ENCODE measurements around the gene TMEM120A.

The TMEM120A gene

DNA sequence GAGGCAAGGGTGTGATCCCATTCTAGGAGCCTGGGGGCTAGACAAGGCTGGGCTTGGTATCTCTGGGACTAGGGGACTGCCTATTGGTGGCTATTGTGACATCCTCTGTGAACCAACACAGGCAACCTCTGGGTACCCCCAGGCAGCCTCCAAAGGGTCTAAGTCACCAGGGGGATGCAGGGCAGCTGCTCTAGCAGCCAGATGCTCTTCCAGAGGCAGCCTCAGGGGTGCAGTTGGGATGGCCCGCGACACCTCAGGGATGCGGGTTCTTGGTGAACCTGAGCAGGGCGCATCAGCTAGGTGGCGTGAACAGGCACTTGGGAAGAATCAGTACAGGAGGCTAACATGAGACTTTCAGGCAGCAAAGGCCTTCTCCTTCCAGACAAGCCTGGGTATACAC lies 1.6 kb upstream of the TMEM120A start:
- no peak for DNase-seq (ENCODE audit: extremely low read depth in 1 of 2, low read depth in 1 of 2)

- no peak for DNase-seq (ENCODE audit: extremely low read depth in 1 of 2, low read depth in 1 of 2)
Measured at GRCh38 chr7:75995052-75995471, 667 bp upstream of the TMEM120A start.

GRCh38 chr7:75993689-75994387 lies 557 bp downstream of the TMEM120A start:
- DNase-seq (ENCODE audit: extremely low read depth in 1 of 2, low read depth in 1 of 2) = no peak

- no peak for DNase-seq (ENCODE audit: extremely low read depth in 1 of 2, low read depth in 1 of 2)
Measured at GRCh38 chr7:75992083-75992755, 2.2 kb downstream of the TMEM120A start.

DNA sequence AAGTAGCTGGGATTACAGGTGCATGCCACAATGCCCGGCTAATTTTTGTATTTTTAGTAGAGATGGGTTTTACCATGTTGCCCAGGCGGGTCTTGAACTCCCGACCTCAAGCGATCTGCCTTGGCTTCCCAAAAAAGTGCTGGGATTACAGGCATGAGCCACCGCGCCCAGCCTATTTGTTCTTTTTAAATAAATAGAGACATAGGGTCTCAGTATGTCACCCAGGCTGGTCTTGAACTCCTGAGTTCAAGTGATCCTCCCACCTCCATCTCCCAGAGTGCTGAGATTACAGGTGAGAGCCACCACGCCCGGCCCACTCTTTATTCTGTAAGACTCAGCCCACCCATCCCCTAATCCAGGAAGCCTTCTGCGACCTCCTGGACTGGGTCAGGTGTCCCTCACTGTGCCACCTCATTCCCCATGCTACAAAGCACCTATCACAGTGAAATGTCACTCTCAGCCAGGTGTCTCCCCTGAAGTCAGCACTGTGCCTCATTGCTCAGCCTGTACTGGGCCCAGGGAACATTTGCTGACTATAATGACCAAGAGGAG lies 2.8 kb downstream of the TMEM120A start:
- no peak for DNase-seq (ENCODE audit: extremely low read depth in 1 of 2, low read depth in 1 of 2)

- no peak for DNase-seq (ENCODE audit: extremely low read depth in 1 of 2, low read depth in 1 of 2)
Measured at GRCh38 chr7:75989500-75990388, 4.7 kb downstream of the TMEM120A start.

- DNase-seq (ENCODE audit: extremely low read depth in 1 of 2, low read depth in 1 of 2) = no peak
Measured at GRCh38 chr7:75988568-75989499, 5.6 kb downstream of the TMEM120A start.

DNA sequence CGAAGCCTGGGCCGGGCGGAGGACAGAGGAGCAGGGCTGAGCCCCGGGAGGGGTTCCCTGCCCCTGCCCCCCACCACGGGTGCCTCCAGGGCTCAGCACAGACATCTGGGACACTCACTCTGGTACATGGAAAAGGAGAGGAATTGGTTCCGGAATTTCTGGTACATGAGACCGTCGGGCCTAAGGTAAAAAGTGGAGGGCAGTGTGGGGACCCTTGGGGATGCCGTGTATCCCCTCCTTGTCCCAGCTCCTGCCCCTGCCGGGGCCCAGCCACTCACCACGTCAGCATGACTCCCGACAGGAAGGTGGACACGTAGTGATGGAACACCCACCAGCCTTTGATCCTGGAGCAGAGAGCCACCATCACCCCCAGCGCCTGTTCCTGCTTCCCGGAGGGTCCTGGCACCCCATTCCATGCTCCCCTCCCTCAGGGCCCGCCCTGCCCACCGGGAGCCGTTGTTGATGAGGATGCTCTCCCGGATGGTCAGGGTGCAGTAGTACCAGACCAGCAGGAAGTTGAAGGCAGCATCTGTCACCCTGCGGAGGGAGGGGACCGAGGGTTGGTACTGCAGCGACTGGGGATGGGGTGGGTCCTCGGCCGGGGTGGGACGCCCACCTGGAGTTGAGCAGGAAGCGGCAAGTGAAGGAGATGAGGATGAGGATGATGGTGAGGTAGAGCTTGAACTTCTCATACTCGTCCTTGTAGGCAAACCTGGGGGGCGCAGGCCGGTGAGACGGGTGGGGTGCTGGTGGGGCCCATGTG lies 6.4 kb downstream of the TMEM120A start:
- no peak for DNase-seq (ENCODE audit: extremely low read depth in 1 of 2, low read depth in 1 of 2)

DNA sequence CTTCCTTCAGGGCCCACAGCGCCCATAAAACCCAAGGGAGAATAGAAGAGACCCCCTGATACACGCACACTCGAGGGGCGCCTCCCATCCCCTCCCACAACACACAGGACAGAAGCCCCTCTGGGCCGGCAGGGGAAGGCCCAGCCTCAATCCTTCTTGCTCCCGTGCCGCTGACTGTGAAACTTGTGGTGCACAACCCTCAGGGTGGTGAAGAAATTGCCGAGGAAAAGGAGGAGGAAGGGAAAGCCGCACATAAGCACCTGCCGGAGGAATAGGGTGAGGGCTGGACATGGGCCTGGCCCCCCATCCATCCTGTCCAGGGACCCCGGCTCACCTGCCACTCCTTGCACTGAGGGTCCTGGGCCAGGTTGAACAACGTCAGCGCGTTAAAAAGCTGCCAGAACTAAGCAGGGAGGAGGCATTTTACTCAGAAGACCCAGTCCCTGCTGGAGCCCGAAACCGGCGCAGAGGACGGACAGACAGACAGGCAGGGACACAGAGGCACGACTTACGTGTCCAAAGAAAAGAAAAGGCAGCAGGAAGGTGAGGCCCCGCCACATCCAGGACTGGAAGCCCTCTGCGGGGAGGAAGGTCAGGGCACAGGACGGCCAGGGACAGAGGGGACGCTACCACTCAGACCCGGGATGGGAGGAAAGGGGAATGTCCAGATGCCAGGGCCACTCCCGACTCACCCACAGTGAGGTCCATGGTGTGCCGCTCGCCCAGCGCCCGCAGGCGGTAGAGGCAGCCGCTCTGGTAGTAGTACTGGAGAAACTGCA lies 7.2 kb downstream of the TMEM120A start:
- DNase-seq (ENCODE audit: extremely low read depth in 1 of 2, low read depth in 1 of 2) = no peak

- DNase-seq (ENCODE audit: extremely low read depth in 1 of 2, low read depth in 1 of 2) = no peak
Measured at GRCh38 chr7:75986147-75986781, 8.1 kb downstream of the TMEM120A start.

DNA sequence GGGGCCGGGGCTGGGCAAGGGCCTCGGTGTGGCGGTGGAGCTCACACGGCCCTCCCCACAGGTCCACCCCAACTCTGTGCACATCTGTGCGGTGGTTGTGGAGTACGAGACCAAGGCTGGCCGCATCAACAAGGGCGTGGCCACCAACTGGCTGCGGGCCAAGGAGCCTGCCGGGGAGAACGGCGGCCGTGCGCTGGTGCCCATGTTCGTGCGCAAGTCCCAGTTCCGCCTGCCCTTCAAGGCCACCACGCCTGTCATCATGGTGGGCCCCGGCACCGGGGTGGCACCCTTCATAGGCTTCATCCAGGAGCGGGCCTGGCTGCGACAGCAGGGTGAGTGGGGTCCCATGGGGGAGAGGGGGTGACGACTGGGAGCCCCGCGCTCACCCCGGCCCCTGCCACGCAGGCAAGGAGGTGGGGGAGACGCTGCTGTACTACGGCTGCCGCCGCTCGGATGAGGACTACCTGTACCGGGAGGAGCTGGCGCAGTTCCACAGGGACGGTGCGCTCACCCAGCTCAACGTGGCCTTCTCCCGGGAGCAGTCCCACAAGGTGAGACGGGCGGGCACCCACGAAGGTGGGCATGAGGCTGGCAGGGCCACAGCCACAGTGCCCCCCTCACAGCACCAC lies 8.8 kb downstream of the TMEM120A start:
- DNase-seq (ENCODE audit: extremely low read depth in 1 of 2, low read depth in 1 of 2) = no peak

- DNase-seq (ENCODE audit: extremely low read depth in 1 of 2, low read depth in 1 of 2) = no peak
Measured at GRCh38 chr7:75985009-75985517, 9.3 kb downstream of the TMEM120A start.

DNA sequence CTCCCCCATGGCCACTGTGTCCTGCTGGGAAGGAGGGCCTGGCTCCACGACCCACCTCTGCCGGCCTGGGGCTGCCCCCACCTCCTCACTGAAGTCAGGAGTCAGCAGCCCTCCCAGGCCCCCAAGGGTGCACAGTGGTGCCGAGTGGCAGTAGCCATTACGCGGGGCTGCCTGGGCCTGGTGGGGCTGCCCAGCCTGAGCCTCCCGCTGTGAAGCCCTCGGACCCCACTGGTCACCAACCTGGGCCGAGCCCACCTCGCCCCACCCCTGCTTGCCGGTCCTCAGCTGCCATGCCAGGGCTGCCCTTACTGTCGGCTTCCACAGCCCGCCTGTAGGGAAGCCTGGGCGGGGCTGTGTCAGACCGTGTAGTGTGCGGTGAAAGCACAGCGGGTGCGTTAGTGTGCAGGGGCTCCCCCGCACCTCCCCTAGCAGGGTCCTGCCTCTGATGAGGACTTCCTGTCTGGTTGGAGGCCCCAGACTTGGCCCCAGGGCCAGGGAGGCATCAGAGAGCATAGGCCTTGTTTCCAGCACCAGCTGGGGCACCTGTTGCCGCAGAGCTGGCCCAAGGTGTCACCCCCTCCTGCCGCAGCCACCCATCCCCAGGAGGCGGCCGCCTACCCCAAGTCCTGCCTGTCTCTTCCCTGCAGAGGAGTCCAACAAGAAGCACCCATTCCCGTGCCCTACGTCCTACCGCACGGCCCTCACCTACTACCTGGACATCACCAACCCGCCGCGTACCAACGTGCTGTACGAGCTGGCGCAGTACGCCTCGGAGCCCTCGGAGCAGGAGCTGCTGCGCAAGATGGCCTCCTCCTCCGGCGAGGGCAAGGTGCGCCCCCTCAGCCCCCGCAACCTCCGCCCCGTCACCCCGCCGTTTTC lies 10.0 kb downstream of the TMEM120A start:
- no peak for DNase-seq (ENCODE audit: extremely low read depth in 1 of 2, low read depth in 1 of 2)

- DNase-seq (ENCODE audit: extremely low read depth in 1 of 2, low read depth in 1 of 2) = no peak
Measured at GRCh38 chr7:75983471-75984129, 10.8 kb downstream of the TMEM120A start.

DNA sequence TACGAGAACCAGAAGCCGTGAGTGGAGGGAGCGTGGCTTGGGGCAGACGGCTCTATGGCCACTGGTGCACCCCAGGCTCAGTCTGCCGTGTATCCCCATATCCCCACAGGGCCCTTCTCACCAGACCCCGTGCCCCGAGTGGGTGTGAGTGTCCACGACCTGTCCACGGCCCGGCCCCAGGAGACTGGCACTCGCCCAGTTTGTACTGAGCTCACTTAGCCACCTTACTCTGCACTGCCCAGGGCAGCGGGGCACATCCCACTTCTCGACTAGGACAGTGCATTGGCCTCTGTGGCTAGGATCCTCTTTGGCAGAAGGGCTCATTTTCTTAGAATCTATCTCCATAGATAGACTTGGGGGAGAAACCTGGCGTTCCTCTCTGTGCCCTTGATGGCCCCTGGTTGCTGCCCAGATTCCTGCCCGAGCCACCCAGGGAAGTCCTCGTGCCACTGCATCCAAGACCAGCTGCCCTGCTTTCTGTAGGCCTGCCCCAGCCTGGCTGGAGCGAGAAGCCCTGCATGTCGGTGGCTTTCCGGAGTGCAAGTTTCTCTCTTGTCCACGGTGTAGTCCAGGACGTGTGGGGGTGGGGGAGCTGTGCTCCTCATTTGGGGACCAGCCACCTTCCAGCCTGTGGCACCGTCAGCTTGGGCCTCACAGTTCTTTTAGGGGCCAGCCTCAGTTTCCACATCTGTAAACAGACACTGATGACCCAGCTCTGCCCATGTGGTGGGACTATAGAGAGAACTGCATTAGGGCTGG lies 11.9 kb downstream of the TMEM120A start:
- no peak for DNase-seq (ENCODE audit: extremely low read depth in 1 of 2, low read depth in 1 of 2)
